Right lobe of liver (tissue), 6 donors: Measurements from ENCODE around the gene GSG1. TPM values are rescaled to one million over a fixed set of nuclear protein-coding genes. Genes with fewer than 3 reads are reported as not detected.

Source experiments
- ATAC-seq, 4 donors: fragments of 200-7000 bp; cut with Tn5 transposase; one replicate each; pipeline ENCODE4 v1.9.1; 2020; ENCODE audit warnings: mild to moderate bottlenecking in 4 of 4, moderate library complexity in 4 of 4
- DNase-seq, 3 donors: peaks; one replicate each; pipeline ENCODE4 v3.0.0-alpha.2; 2020
- H3K27ac ChIP-seq, 3 donors: fragments of 200-600 bp; one replicate each; pipeline ENCODE4 v1.8.0; 2022
- H3K27me3 ChIP-seq, 2 donors: fragments of 200-600 bp; one replicate each; pipeline ENCODE4 v1.8.0; 2022
- H3K36me3 ChIP-seq, 4 donors: fragments of 200-600 bp; sonication (generic) in 1 of 4; one replicate each; pipeline versions ENCODE4 v1.5.1 to v1.8.0; 2017 to 2022; ENCODE audit warnings: control low read depth in 1 of 4
- H3K4me1 ChIP-seq, 4 donors: fragments of 200-600 bp; sonication (generic) in 1 of 4; one replicate each; pipeline versions ENCODE4 v1.5.1 to v1.8.0; 2017 to 2022; ENCODE audit warnings: control low read depth in 1 of 4
- H3K4me3 ChIP-seq, 3 donors: fragments of 200-600 bp; one replicate each; pipeline ENCODE4 v1.8.0; 2022
- H3K9me3 ChIP-seq, 4 donors: fragments of 200-600 bp; sonication (generic) in 1 of 4; one replicate each; pipeline versions ENCODE4 v1.5.1 to v1.8.0; 2017 to 2022; ENCODE audit warnings: control low read depth in 1 of 4
- POLR2A ChIP-seq: fragments of 450-650 bp; IDR thresholded peaks from one replicate; pipeline ENCODE4 v1.6.1; 2017; ENCODE audit warnings: antibody characterized with exemption, mild to moderate bottlenecking
- WGBS: methylation state at CpG from one replicate; pipeline ENCODE4 v1.1.6; 2018; ENCODE audit warnings: low coverage, low lambda C conversion rate; ENCODE audit not compliant: insufficient coverage; ENCODE audit errors: missing lambda C conversion rate; 5-methylcytosine and 5-hydroxymethylcytosine counted together
- intact Hi-C, 2 donors: fragments of 100-400 bp; cut with DNase I; formaldehyde crosslinking; loops; one replicate each; pipeline versions ENCODE4 v1.11.2 to v1.14.1; 2022
- total RNA-seq, 6 experiments: library from RNA; depleted of rRNA in 2 of 6; stranded (reverse); fragments of >200 nt in 2 of 6; fragmentation: NEBNext Ultra II Directional in 3 of 6; extraction: Animal tissue kit (Norgen Biotek cat#: 25700) in 3 of 6; gene quantifications; one replicate each; pipeline versions ENCODE4 v1.1.0 to v1.2.4, GENCODE V29; 2016 to 2023
- TF ChIP-seq, protein P1 (sequence below), 4 donors: fragments of 200-600 bp in 3 of 4; fragments of 450-650 bp in 1 of 4; IDR thresholded peaks; one replicate each; pipeline versions ENCODE4 v1.5.1 to v1.8.0; 2016 to 2022; ENCODE audit warnings: antibody characterized with exemption in 4 of 4, mild to moderate bottlenecking in 2 of 4
- donor health status: DM: no; HTN: yes; CAD: no.
- donor health status: DM: no; HTN: no; CAD: no.
- donor health status: DM: no; HTN: no; CAD: no.
- donor health status: DM: no; HTN: yes; CAD: no.
- donor health status: DM: no; HTN: yes; CAD: no.

GSG1 gene
- total RNA-seq, 6 experiments from 2014 or later, result not detected

GRCh38 chr12:13090054-13090453, 13.4 kb downstream of the GSG1 start:
- ATAC-seq (no peak), DNase-seq (no peak)
- Histone ChIP-seq H3K4me1 (no peaks in the 10 kb centered on the region), H3K27me3 (no peaks in the 10 kb centered on the region), H3K36me3 (no peaks in the 10 kb centered on the region), H3K27ac (no peak overlapping the region), H3K4me3 (no peak overlapping the region), H3K9me3 (no peaks in the 10 kb centered on the region)
- WGBS, result 78% methylated on average over 2 of the region's 4 CpGs
- intact Hi-C loops, result no loop called here
- TF ChIP-seq, protein P1, sequence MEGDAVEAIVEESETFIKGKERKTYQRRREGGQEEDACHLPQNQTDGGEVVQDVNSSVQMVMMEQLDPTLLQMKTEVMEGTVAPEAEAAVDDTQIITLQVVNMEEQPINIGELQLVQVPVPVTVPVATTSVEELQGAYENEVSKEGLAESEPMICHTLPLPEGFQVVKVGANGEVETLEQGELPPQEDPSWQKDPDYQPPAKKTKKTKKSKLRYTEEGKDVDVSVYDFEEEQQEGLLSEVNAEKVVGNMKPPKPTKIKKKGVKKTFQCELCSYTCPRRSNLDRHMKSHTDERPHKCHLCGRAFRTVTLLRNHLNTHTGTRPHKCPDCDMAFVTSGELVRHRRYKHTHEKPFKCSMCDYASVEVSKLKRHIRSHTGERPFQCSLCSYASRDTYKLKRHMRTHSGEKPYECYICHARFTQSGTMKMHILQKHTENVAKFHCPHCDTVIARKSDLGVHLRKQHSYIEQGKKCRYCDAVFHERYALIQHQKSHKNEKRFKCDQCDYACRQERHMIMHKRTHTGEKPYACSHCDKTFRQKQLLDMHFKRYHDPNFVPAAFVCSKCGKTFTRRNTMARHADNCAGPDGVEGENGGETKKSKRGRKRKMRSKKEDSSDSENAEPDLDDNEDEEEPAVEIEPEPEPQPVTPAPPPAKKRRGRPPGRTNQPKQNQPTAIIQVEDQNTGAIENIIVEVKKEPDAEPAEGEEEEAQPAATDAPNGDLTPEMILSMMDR (IDR thresholded peaks at IDR 0.05), result no peak
- no peak for TF ChIP-seq POLR2A

GRCh38 chr12:13088496-13088895, 15.0 kb downstream of the GSG1 start:
- no peak for ATAC-seq
- TF ChIP-seq POLR2A, result no peak
- TF ChIP-seq, protein P1 (IDR thresholded peaks at IDR 0.05), result no peak
- no peaks in the 10 kb centered on the region for H3K27me3 ChIP-seq
- H3K4me3 ChIP-seq, result no peak overlapping the region
- intact Hi-C loops, result no loop called here
- H3K36me3 ChIP-seq, result no peaks in the 10 kb centered on the region
- no peaks in the 10 kb centered on the region for H3K4me1 ChIP-seq
- WGBS, result 45% methylated on average over 2 of the region's 4 CpGs
- H3K9me3 ChIP-seq, result no peaks in the 10 kb centered on the region
- DNase-seq, result no peak
- H3K27ac ChIP-seq, result no peak overlapping the region

- Histone ChIP-seq H3K36me3 (no peaks in the 10 kb centered on the region), H3K4me3 (no peak overlapping the region), H3K27me3 (no peaks in the 10 kb centered on the region), H3K9me3 (no peaks in the 10 kb centered on the region), H3K4me1 (no peaks in the 10 kb centered on the region), H3K27ac (no peak overlapping the region)
- TF ChIP-seq, protein P1 (IDR thresholded peaks at IDR 0.05), result no peak
- no peak for TF ChIP-seq POLR2A
- ATAC-seq, result no peak
- no peak for DNase-seq
- intact Hi-C loops, result no loop called here
- 56% methylated on average over 3 of the region's 5 CpGs for WGBS
Measured at GRCh38 chr12:13087766-13088165, 15.7 kb downstream of the GSG1 start.

- H3K27ac ChIP-seq, result no peak overlapping the region
- DNase-seq (no peak), ATAC-seq (no peak)
- no peak for TF ChIP-seq POLR2A
- TF ChIP-seq, protein P1 (IDR thresholded peaks at IDR 0.05), result no peak
- peaks cover 0 to 1% (median 0%) of the 10 kb centered on the region in 4 donors for H3K36me3 ChIP-seq
- WGBS, result 74% methylated on average over 5 of the region's 7 CpGs
- no peaks in the 10 kb centered on the region for H3K27me3 ChIP-seq
- intact Hi-C loops, result no loop called here
- no peaks in the 10 kb centered on the region for H3K4me1 ChIP-seq
- no peak overlapping the region for H3K4me3 ChIP-seq
- no peaks in the 10 kb centered on the region for H3K9me3 ChIP-seq
Measured at GRCh38 chr12:13085968-13086686, 17.3 kb downstream of the GSG1 start.
